IgD-negative memory B cell (primary cell): ENCODE data around the gene STPG1. TPM values are rescaled to one million over a fixed set of nuclear protein-coding genes. Genes with fewer than 3 reads are reported as not detected.

Experiments used
- polyA plus RNA-seq: library from polyadenylated mRNA; unstranded; fragments of 300-500 nt; fragmentation: Illumina TruSeq; gene quantifications from one replicate; pipeline ENCODE4 v1.2.3, GENCODE V29; 2021

STPG1 gene
- polyA plus RNA-seq, 1 donor from 2014 or later, result 5.8 TPM

Other genes with a start within 250 kb of the STPG1 start
- gene IFNLR1, start 226.5 kb downstream of the STPG1 start, polyA plus RNA-seq, result 11.5 TPM
- gene GRHL3, start 94.4 kb downstream of the STPG1 start, polyA plus RNA-seq, result not detected
- 36.3 TPM for gene NIPAL3, start 2.0 kb upstream of the STPG1 start, polyA plus RNA-seq
- gene RCAN3, start 89.1 kb upstream of the STPG1 start, polyA plus RNA-seq, result 36.1 TPM
- gene NCMAP, start 142.3 kb upstream of the STPG1 start, polyA plus RNA-seq, result not detected
- gene SRRM1, start 229.5 kb upstream of the STPG1 start, polyA plus RNA-seq, result 317 TPM